Stimulated activated CD4-positive, alpha-beta T cell treated with anti-CD3 and anti-CD28 coated beads, Interleukin-1b, Interleukin-23, amount 100 ng/mL, for 24 hours (primary cell): ENCODE measurements around the gene GPX1.
"Not testable (repeated sequence)": the region's sequence is repeated elsewhere in the genome, so short reads cannot be mapped to it uniquely, and the experiment has no call there.

ENCODE experiments used
- DNase-seq, 4 experiments: peaks; one replicate each; pipeline ENCODE4 v3.0.0-alpha.2; 2020; ENCODE audit warnings: low read depth in 4 of 4, low spot score in 1 of 4

The GPX1 gene

GRCh38 chr3:49358217-49358883 is at the start of gene GPX1:
Gene GPX1, minus strand, starts transcription at chr3:49358353. Its CDS starts 75 bp downstream, at chr3:49358278.
- DNase-seq: peak; percentile 50 to 90 (median 66)

- no peak for DNase-seq
Observed at GRCh38 chr3:49406571-49407565, 48.7 kb upstream of the GPX1 start.

- not testable (repeated sequence) for DNase-seq
Observed at GRCh38 chr3:49405570-49405969, 47.4 kb upstream of the GPX1 start.

GRCh38 chr3:49403891-49404290 is 45.7 kb upstream of the GPX1 start:
- DNase-seq: no peak

- no peak for DNase-seq
Observed at GRCh38 chr3:49401766-49402165, 43.6 kb upstream of the GPX1 start.

GRCh38 chr3:49399461-49399860 is 41.3 kb upstream of the GPX1 start:
- DNase-seq: no peak

GRCh38 chr3:49397470-49397869 is 39.3 kb upstream of the GPX1 start:
- DNase-seq: no peak

GRCh38 chr3:49391310-49391709 is 33.2 kb upstream of the GPX1 start:
- not testable (repeated sequence) for DNase-seq

- DNase-seq: no peak
Observed at GRCh38 chr3:49389297-49389696, 31.1 kb upstream of the GPX1 start.

GRCh38 chr3:49388289-49388820 is 30.2 kb upstream of the GPX1 start:
- DNase-seq: no peak

- no peak for DNase-seq
Observed at GRCh38 chr3:49387721-49388120, 29.6 kb upstream of the GPX1 start.

GRCh38 chr3:49386056-49386756 is 28.1 kb upstream of the GPX1 start:
- no peak for DNase-seq

- no peak for DNase-seq
Observed at GRCh38 chr3:49385617-49386016, 27.5 kb upstream of the GPX1 start.

- no peak for DNase-seq
Observed at GRCh38 chr3:49383387-49383786, 25.2 kb upstream of the GPX1 start.

GRCh38 chr3:49378249-49378895 is 20.2 kb upstream of the GPX1 start:
- DNase-seq: no peak

GRCh38 chr3:49377483-49377882 is 19.3 kb upstream of the GPX1 start:
- peak in 3 of 4 experiments; percentile 9 to 38 (median 21) for DNase-seq

- DNase-seq: no peak
Observed at GRCh38 chr3:49371946-49372345, 13.8 kb upstream of the GPX1 start.

GRCh38 chr3:49370585-49371290 is 12.6 kb upstream of the GPX1 start:
- no peak for DNase-seq

- no peak for DNase-seq
Observed at GRCh38 chr3:49362561-49362960, 4.4 kb upstream of the GPX1 start.

- no peak for DNase-seq
Observed at GRCh38 chr3:49359623-49360022, 1.5 kb upstream of the GPX1 start.
